ENCODE measurements around the gene TRABD2B. TPM values are rescaled to one million over a fixed set of nuclear protein-coding genes. Genes with fewer than 3 reads are reported as not detected.

The TRABD2B gene
- total RNA-seq, 4 donors from 2014 or later = 0.05 to 0.15 (median 0.12) TPM

GRCh38 chr1:47805018-47805417 is 192.2 kb downstream of the TRABD2B start:
- intact Hi-C loops (cut with DNase I; ENCODE audit: low total_unique reads) = no loop called here
- Histone ChIP-seq H3K4me1 (no peaks in the 10 kb centered on the region), H3K27ac (no peak overlapping the region), H3K36me3 (no peaks in the 10 kb centered on the region), H3K9me3 (no peaks in the 10 kb centered on the region), H3K4me3 (no peak overlapping the region), H3K27me3 (no peaks in the 10 kb centered on the region)
- DNase-seq (no peak), ATAC-seq (no peak)
- in situ Hi-C loops (cut with MboI; ENCODE audit: low sequenced_read_pairs in 4 of 4) = no loop called here
- TF ChIP-seq POLR2A (IDR thresholded peaks at IDR 0.05) (no peak), CTCF (IDR thresholded peaks at IDR 0.05 in 4 of 5, conservative IDR thresholded peaks at IDR 0.05 in 1 of 5) (no peak)

GRCh38 chr1:47803815-47804501 is 193.2 kb downstream of the TRABD2B start:
- DNase-seq (no peak), ATAC-seq (no peak)
- Histone ChIP-seq H3K9me3 (no peaks in the 10 kb centered on the region), H3K27me3 (no peaks in the 10 kb centered on the region), H3K4me3 (no peak overlapping the region), H3K4me1 (no peaks in the 10 kb centered on the region), H3K36me3 (no peaks in the 10 kb centered on the region), H3K27ac (no peak overlapping the region)
- in situ Hi-C loops (cut with MboI; ENCODE audit: low sequenced_read_pairs in 4 of 4) (no loop called here), intact Hi-C loops (cut with DNase I; ENCODE audit: low total_unique reads) (no loop called here)
- TF ChIP-seq CTCF (IDR thresholded peaks at IDR 0.05 in 4 of 5, conservative IDR thresholded peaks at IDR 0.05 in 1 of 5) (no peak), POLR2A (IDR thresholded peaks at IDR 0.05) (no peak)

- no peak overlapping the region for H3K27ac ChIP-seq
- no peaks in the 10 kb centered on the region for H3K9me3 ChIP-seq
- ATAC-seq (no peak), DNase-seq (no peak)
- intact Hi-C loops (cut with DNase I; ENCODE audit: low total_unique reads) (no loop called here), in situ Hi-C loops (cut with MboI; ENCODE audit: low sequenced_read_pairs in 4 of 4) (loop anchor here in 1 of 4 donors (25.0 kb wide), 1 partner anchor 190 kb away; the partner anchor contains the start of gene TRABD2B)
- no peak overlapping the region for H3K4me3 ChIP-seq
- H3K27me3 ChIP-seq = no peaks in the 10 kb centered on the region
- no peaks in the 10 kb centered on the region for H3K36me3 ChIP-seq
- TF ChIP-seq POLR2A (IDR thresholded peaks at IDR 0.05) (no peak), CTCF (IDR thresholded peaks at IDR 0.05 in 4 of 5, conservative IDR thresholded peaks at IDR 0.05 in 1 of 5) (no peak)
- no peaks in the 10 kb centered on the region for H3K4me1 ChIP-seq
Measured at GRCh38 chr1:47797575-47797974, 199.6 kb downstream of the TRABD2B start.

- intact Hi-C loops (cut with DNase I; ENCODE audit: low total_unique reads) = no loop called here
- TF ChIP-seq POLR2A (IDR thresholded peaks at IDR 0.05) = no peak
- TF ChIP-seq CTCF (IDR thresholded peaks at IDR 0.05 in 4 of 5, conservative IDR thresholded peaks at IDR 0.05 in 1 of 5) = no peak
- Histone ChIP-seq H3K4me1 (no peaks in the 10 kb centered on the region), H3K27me3 (no peaks in the 10 kb centered on the region), H3K4me3 (no peak overlapping the region), H3K9me3 (no peaks in the 10 kb centered on the region), H3K27ac (no peak overlapping the region), H3K36me3 (no peaks in the 10 kb centered on the region)
- in situ Hi-C loops (cut with MboI; ENCODE audit: low sequenced_read_pairs in 4 of 4) = loop anchor here in 1 of 4 donors (25.0 kb wide), 1 partner anchor 191 kb away; the partner anchor contains the start of gene TRABD2B
- ATAC-seq (no peak), DNase-seq (no peak)
Measured at GRCh38 chr1:47796626-47797025, 200.6 kb downstream of the TRABD2B start.
